ENCODE measurements around the gene PCA3.

GRCh38 chr9:76766126-76766525, 1.9 kb downstream of the PCA3 start:
- TF ChIP-seq, protein P1, sequence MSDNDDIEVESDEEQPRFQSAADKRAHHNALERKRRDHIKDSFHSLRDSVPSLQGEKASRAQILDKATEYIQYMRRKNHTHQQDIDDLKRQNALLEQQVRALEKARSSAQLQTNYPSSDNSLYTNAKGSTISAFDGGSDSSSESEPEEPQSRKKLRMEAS (IDR thresholded peaks at IDR 0.05; ENCODE audit: low read depth), result no peak
- TF ChIP-seq POLR2AphosphoS5 (IDR thresholded peaks at IDR 0.05; ENCODE audit: low read depth, low read length), result no peak

All from SK-N-SH (cell line).